Panc1 (cell line): ENCODE results near the gene MN1. TPM values are rescaled to one million over a fixed set of nuclear protein-coding genes. Genes with fewer than 3 reads are reported as not detected.

Experiments
- ATAC-seq: fragments of 200-7000 bp; cut with Tn5 transposase; 2 replicates; pipeline ENCODE4 v1.9.1; 2020; ENCODE audit warnings: mild to moderate bottlenecking, moderate library complexity
- BruUV-seq: library from RNA; stranded (reverse); fragments of 400-500 nt; replicated peaks from 2 replicates; lab custom pipeline; 2021; lab: Mats Ljungman, UMichigan
- CTCF ChIA-PET: fragments of 300-600 bp; sonication (Branson Sonifier 250); formaldehyde crosslinking; loops from one replicate; lab custom pipeline; 2022; ENCODE audit warnings: antibody characterized with exemption; lab: Charles Lee
- POLR2A ChIA-PET: fragments of 300-600 bp; sonication (Branson Sonifier 250); formaldehyde crosslinking; loops from one replicate; lab custom pipeline; 2022; ENCODE audit warnings: antibody characterized with exemption; lab: Charles Lee
- DNase-seq: peaks from one replicate; pipeline ENCODE4 v3.0.0-alpha.2; 2010; ENCODE audit warnings: low read depth, low spot score
- H3K27ac ChIP-seq: 2 replicates; pipeline ENCODE4 v1.5.1; 2011; ENCODE audit warnings: mild to moderate bottlenecking, low read length, inconsistent platforms
- H3K27me3 ChIP-seq: fragments of 200-500 bp; sonication (Bioruptor generic); 2 replicates; pipeline ENCODE4 v1.6.0; 2014; ENCODE audit warnings: low read length, inconsistent platforms; ENCODE audit not compliant: control insufficient read depth, insufficient read depth
- H3K36me3 ChIP-seq: fragments of 200-500 bp; sonication (Bioruptor generic); 2 replicates; pipeline ENCODE4 v1.5.1; 2014; ENCODE audit warnings: inconsistent platforms, mild to moderate bottlenecking, low read length, moderate library complexity; ENCODE audit not compliant: control insufficient read depth, insufficient read depth
- H3K4me1 ChIP-seq: 2 replicates; pipeline ENCODE4 v1.5.1; 2011; ENCODE audit warnings: inconsistent platforms, mild to moderate bottlenecking, low read length, moderate library complexity; ENCODE audit not compliant: control insufficient read depth, insufficient read depth
- H3K4me3 ChIP-seq, 2 experiments: 2 replicates each; pipeline ENCODE4 v1.5.1; 2011 to 2012; ENCODE audit warnings: low read depth in 2 of 2, low read length in 2 of 2, mild to moderate bottlenecking in 2 of 2, inconsistent platforms in 1 of 2, moderate library complexity in 1 of 2
- H3K9me3 ChIP-seq: fragments of 200-500 bp; sonication (Bioruptor generic); 2 replicates; pipeline ENCODE4 v1.5.1; 2014; ENCODE audit warnings: low read depth, mild to moderate bottlenecking, inconsistent platforms, low read length, moderate library complexity; ENCODE audit not compliant: control insufficient read depth, insufficient read depth
- CTCF ChIP-seq: fragments of 450-650 bp; IDR thresholded peaks from 2 replicates; pipeline ENCODE4 v1.5.1; 2017; ENCODE audit warnings: mild to moderate bottlenecking
- POLR2AphosphoS5 ChIP-seq: IDR thresholded peaks from 2 replicates; pipeline ENCODE4 v1.6.1; 2012; ENCODE audit warnings: mild to moderate bottlenecking, low read depth, low read length, moderate library complexity
- REST ChIP-seq, 2 experiments: IDR thresholded peaks; 2 replicates each; pipeline ENCODE4 v1.6.1; 2011 to 2012; ENCODE audit warnings: low read depth in 2 of 2, control low read depth in 1 of 2, low read length in 1 of 2, mild to moderate bottlenecking in 1 of 2, moderate library complexity in 1 of 2; ENCODE audit not compliant: insufficient read depth in 1 of 2
- SIN3A ChIP-seq: IDR thresholded peaks from 2 replicates; pipeline ENCODE4 v1.6.1; 2012; ENCODE audit warnings: low read depth, mild to moderate bottlenecking, low read length, moderate library complexity, borderline replicate concordance; ENCODE audit not compliant: insufficient read depth
- TCF7L2 ChIP-seq: IDR thresholded peaks from 2 replicates; pipeline ENCODE4 v1.6.1; 2011; ENCODE audit warnings: mild to moderate bottlenecking, low read depth, low read length, inconsistent platforms
- in situ Hi-C: cut with HindIII; loops from 2 replicates; pipeline ENCODE4 v1.10.0; 2016; ENCODE audit warnings: low sequenced_read_pairs, low pct_unique_long_range_greater_than_20kb
- intact Hi-C: fragments of 100-400 bp; cut with micrococcal nuclease; formaldehyde crosslinking; loops from one replicate; pipeline ENCODE4 v1.10.0; 2022; ENCODE audit not compliant: unreplicated experiment
- total RNA-seq: library from RNA; stranded (reverse); gene quantifications from one replicate; pipeline ENCODE4 v1.2.1, GENCODE V29; 2021; ENCODE audit not compliant: unreplicated experiment

The MN1 gene
- total RNA-seq, 1 experiment from 2014 or later = 0.51 TPM

GRCh38 chr22:27717094-27717493 lies 84.5 kb downstream of the MN1 start:
- ATAC-seq = no peak
- Histone ChIP-seq H3K9me3 (no peaks in the 10 kb centered on the region), H3K4me3 (no peak overlapping the region), H3K36me3 (no peaks in the 10 kb centered on the region), H3K27ac (no peak overlapping the region), H3K4me1 (no peaks in the 10 kb centered on the region), H3K27me3 (no peaks in the 10 kb centered on the region)
- intact Hi-C loops = no loop called here
- ChIA-PET POLR2A (no interaction called here), CTCF (no interaction called here)
- BruUV-seq = no TSS peak
- no peak for TF ChIP-seq CTCF
- DNase-seq = no peak
- in situ Hi-C loops = no loop called here

- Histone ChIP-seq H3K4me3 (no peak overlapping the region), H3K27ac (no peak overlapping the region), H3K4me1 (no peaks in the 10 kb centered on the region), H3K36me3 (no peaks in the 10 kb centered on the region), H3K9me3 (no peaks in the 10 kb centered on the region), H3K27me3 (no peaks in the 10 kb centered on the region)
- BruUV-seq = no TSS peak
- no peak for TF ChIP-seq REST (IDR thresholded peaks at IDR 0.05; ENCODE audit: insufficient read depth in 1 of 2, low read depth in 2 of 2, low read length in 1 of 2)
- TF ChIP-seq POLR2AphosphoS5 = no peak
- no peak for TF ChIP-seq CTCF
- TF ChIP-seq TCF7L2 = no peak
- no peak for TF ChIP-seq SIN3A
- ChIA-PET CTCF (no interaction called here), POLR2A (no interaction called here)
- intact Hi-C loops (no loop called here), in situ Hi-C loops (no loop called here)
- DNase-seq = no peak
- ATAC-seq = no peak
Observed at GRCh38 chr22:27716074-27716473, 85.5 kb downstream of the MN1 start.
